ENCODE measurements around the gene GLCCI1.

The GLCCI1 gene

DNA sequence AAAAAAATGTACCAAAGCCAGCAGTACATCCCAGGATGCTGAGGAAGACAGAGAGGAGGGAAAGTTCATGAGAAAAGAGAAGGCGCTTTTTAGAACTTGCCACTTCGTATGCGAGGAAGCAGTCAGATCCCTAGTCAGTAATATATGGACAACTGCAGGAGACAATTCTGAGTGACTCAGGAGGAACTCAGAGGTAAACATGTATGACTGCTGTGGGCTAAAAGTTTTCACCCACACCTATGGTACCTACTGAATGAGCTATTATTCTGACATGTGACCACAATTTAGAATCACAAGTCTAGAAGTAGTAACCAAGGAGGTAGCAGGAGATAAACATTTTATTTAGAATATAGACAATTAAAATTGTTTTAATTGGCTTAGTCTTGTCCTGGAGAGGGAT is 166.8 kb downstream of the GLCCI1 start:
- ChIA-PET POLR2A (no interaction called here), CTCF (interaction anchor here (1.8 to 3.3 kb wide), 3 partner anchors 12 to 19 kb away, joined by 4 to 16 read pairs (median 8); no protein-coding TSS in a partner anchor)
- no peak for TF ChIP-seq CTCF (IDR thresholded peaks at IDR 0.05; ENCODE audit: control extremely low read depth, extremely low read depth, low read depth, missing control alignments)
- no peak for DNase-seq (ENCODE audit: extremely low spot score)

- TF ChIP-seq CTCF (IDR thresholded peaks at IDR 0.05; ENCODE audit: control extremely low read depth, extremely low read depth, low read depth, missing control alignments) = no peak
- DNase-seq (ENCODE audit: extremely low spot score) = no peak
- ChIA-PET CTCF (interaction anchor here (3.3 kb wide), 1 partner anchor 11 kb away, joined by 16 read pairs; no protein-coding TSS in a partner anchor), POLR2A (no interaction called here)
Observed at GRCh38 chr7:8136051-8136730, 167.6 kb downstream of the GLCCI1 start.
